Liver (tissue), 9 donors: Measurements from ENCODE around the gene FYB2. TPM values are rescaled to one million over a fixed set of nuclear protein-coding genes. Genes with fewer than 3 reads are reported as not detected.

Experiments used
- DNase-seq: peaks from one replicate; pipeline ENCODE4 v3.0.0-alpha.2; 2017; ENCODE audit warnings: low spot score
- H3K27ac ChIP-seq, 2 donors: one replicate each; pipeline ENCODE4 v1.7.0; 2013; ENCODE audit warnings: inconsistent platforms in 2 of 2, low read length in 2 of 2, control low read depth in 1 of 2, low read depth in 1 of 2, mild to moderate bottlenecking in 1 of 2
- H3K27me3 ChIP-seq, 4 donors: one replicate each; pipeline versions ENCODE4 v1.6.1 to v1.7.0; 2013; ENCODE audit warnings: low read length in 3 of 4, inconsistent platforms in 1 of 4, mild to moderate bottlenecking in 1 of 4, moderate library complexity in 1 of 4; ENCODE audit not compliant: control insufficient read depth in 4 of 4, insufficient read depth in 4 of 4
- H3K36me3 ChIP-seq, 4 donors: one replicate each; pipeline versions ENCODE4 v1.6.1 to v1.7.0; 2013; ENCODE audit warnings: low read length in 3 of 4, mild to moderate bottlenecking in 3 of 4, low read depth in 1 of 4, moderate library complexity in 1 of 4; ENCODE audit not compliant: control insufficient read depth in 4 of 4, insufficient read depth in 3 of 4
- H3K4me1 ChIP-seq, 4 donors: one replicate each; pipeline versions ENCODE4 v1.6.1 to v1.7.0; 2013; ENCODE audit warnings: low read length in 3 of 4, mild to moderate bottlenecking in 3 of 4, moderate library complexity in 1 of 4; ENCODE audit not compliant: control insufficient read depth in 4 of 4, insufficient read depth in 4 of 4
- H3K4me3 ChIP-seq, 3 donors: one replicate each; pipeline versions ENCODE4 v1.6.1 to v1.7.0; 2013; ENCODE audit warnings: low read length in 3 of 3, control low read depth in 1 of 3, low read depth in 1 of 3, mild to moderate bottlenecking in 1 of 3
- H3K9ac ChIP-seq, 2 donors: one replicate each; pipeline ENCODE4 v1.7.0; 2013; ENCODE audit warnings: low read length in 2 of 2, mild to moderate bottlenecking in 2 of 2, moderate library complexity in 2 of 2, control low read depth in 1 of 2, low read depth in 1 of 2
- H3K9me3 ChIP-seq, 4 donors: one replicate each; pipeline versions ENCODE4 v1.6.1 to v1.7.0; 2013; ENCODE audit warnings: low read length in 3 of 4; ENCODE audit not compliant: control insufficient read depth in 4 of 4
- CTCF ChIP-seq: fragments of 150-350 bp; IDR thresholded peaks from 2 replicates; pipeline ENCODE4 v1.5.1; 2017; ENCODE audit warnings: improper control_type of control experiment, low read depth, low read length; ENCODE audit not compliant: missing input control
- EGR1 ChIP-seq, 2 donors: IDR thresholded peaks; 2 replicates each; pipeline ENCODE4 v1.6.1; 2016 to 2018; ENCODE audit warnings: antibody characterized with exemption in 2 of 2, low read depth in 2 of 2
- FOXA2 ChIP-seq: IDR thresholded peaks from 2 replicates; pipeline ENCODE4 v1.6.1; 2016; ENCODE audit warnings: antibody characterized with exemption
- GABPA ChIP-seq, 2 donors: IDR thresholded peaks in 1 of 2; conservative IDR thresholded peaks in 1 of 2; 2 replicates each; pipeline ENCODE4 v1.6.1; 2016; ENCODE audit warnings: antibody characterized with exemption in 2 of 2, mild to moderate bottlenecking in 1 of 2, moderate library complexity in 1 of 2
- HNF4A ChIP-seq, 2 donors: conservative IDR thresholded peaks; 2 replicates each; pipeline ENCODE4 v1.6.1; 2016; ENCODE audit warnings: antibody characterized with exemption in 2 of 2, mild to moderate bottlenecking in 2 of 2
- HNF4G ChIP-seq: IDR thresholded peaks from 2 replicates; pipeline ENCODE4 v1.6.1; 2016; ENCODE audit warnings: antibody characterized with exemption
- RAD21 ChIP-seq, 2 donors: IDR thresholded peaks; 2 replicates each; pipeline ENCODE4 v1.6.1; 2016; ENCODE audit warnings: antibody characterized with exemption in 2 of 2, mild to moderate bottlenecking in 2 of 2
- REST ChIP-seq: IDR thresholded peaks from 2 replicates; pipeline ENCODE4 v1.6.1; 2016; ENCODE audit warnings: antibody characterized with exemption, mild to moderate bottlenecking
- RXRA ChIP-seq, 2 donors: IDR thresholded peaks; 2 replicates each; pipeline ENCODE4 v1.6.1; 2017 to 2018; ENCODE audit warnings: antibody characterized with exemption in 2 of 2, mild to moderate bottlenecking in 1 of 2
- YY1 ChIP-seq: IDR thresholded peaks from 2 replicates; pipeline ENCODE4 v1.6.1; 2016; ENCODE audit warnings: antibody characterized with exemption, mild to moderate bottlenecking
- ZBTB33 ChIP-seq: IDR thresholded peaks from 2 replicates; pipeline ENCODE4 v1.6.1; 2016; ENCODE audit warnings: antibody characterized with exemption
- WGBS: extraction: QIAGEN DNeasy Blood & Tissue Kit; methylation state at CpG from one replicate; pipeline ENCODE4 v1.1.7; 2013; 5-methylcytosine and 5-hydroxymethylcytosine counted together
- polyA plus RNA-seq, 2 donors: library from polyadenylated mRNA; stranded (reverse) in 1 of 2; unstranded in 1 of 2; fragments of 200-250 nt in 1 of 2; fragments of >200 nt in 1 of 2; fragmentation: Nextera tagmentation in 1 of 2; extraction: Ambion mirVana in 1 of 2; gene quantifications; one replicate each; pipeline versions ENCODE4 v1.2.1 to v1.2.3, GENCODE V29; 2013 to 2015
- total RNA-seq, 2 donors: library from RNA; depleted of rRNA; stranded (reverse); fragments of >200 nt; gene quantifications; one replicate each; pipeline ENCODE4 v1.2.3, GENCODE V29; 2014
- donor health status: healthy.
- donor health status: healthy.
- donor health status: healthy.
- donor health status: healthy.
- donor health status: healthy.

FYB2 gene
- total and polyA plus RNA-seq, 4 donors = 3.3 to 31.3 (median 16.2) TPM

GRCh38 chr1:56676571-56677035 lies 142.6 kb downstream of the FYB2 start (continued):
- TF ChIP-seq CTCF (no peak), RAD21 (IDR thresholded peaks at IDR 0.05) (no peak)

GRCh38 chr1:56675763-56676162 lies 143.4 kb downstream of the FYB2 start:
- Histone ChIP-seq H3K36me3 (no peaks in the 10 kb centered on the region), H3K4me1 (no peaks in the 10 kb centered on the region), H3K9me3 (no peaks in the 10 kb centered on the region), H3K9ac (no peak overlapping the region), H3K27me3 (no peaks in the 10 kb centered on the region), H3K27ac (no peak overlapping the region), H3K4me3 (no peak overlapping the region)
- DNase-seq = no peak
- TF ChIP-seq FOXA2 = no peak
- TF ChIP-seq GABPA (IDR thresholded peaks at IDR 0.05 in 1 of 2, conservative IDR thresholded peaks at IDR 0.05 in 1 of 2) = no peak
- no peak for TF ChIP-seq HNF4G
- TF ChIP-seq REST = no peak
- no peak for TF ChIP-seq YY1
- TF ChIP-seq ZBTB33 = no peak
- no peak for TF ChIP-seq RAD21 (IDR thresholded peaks at IDR 0.05)

- Histone ChIP-seq H3K36me3 (no peaks in the 10 kb centered on the region), H3K27ac (no peak overlapping the region), H3K4me1 (no peaks in the 10 kb centered on the region), H3K9ac (no peak overlapping the region), H3K9me3 (no peaks in the 10 kb centered on the region), H3K4me3 (no peak overlapping the region), H3K27me3 (no peaks in the 10 kb centered on the region)
- TF ChIP-seq RXRA (IDR thresholded peaks at IDR 0.05) (no peak), YY1 (no peak), HNF4A (conservative IDR thresholded peaks at IDR 0.05) (no peak), FOXA2 (no peak), EGR1 (IDR thresholded peaks at IDR 0.05; ENCODE audit: low read depth in 2 of 2) (no peak)
- 0% methylated on average over 1 of the region's 1 CpG for WGBS
- DNase-seq = no peak
These were observed 146.6 kb downstream of the FYB2 start for GRCh38 chr1:56672579-56672978.
